GM18870 (cell line): ENCODE measurements around the gene WHRN.

ENCODE experiments used
- ATAC-seq: cut with Tn5 transposase; IDR thresholded peaks from one replicate; pipeline ENCODE4 v1.9.1; 2021; ENCODE audit warnings: moderate library complexity; ENCODE audit not compliant: unreplicated experiment

Gene WHRN

GRCh38 chr9:114385397-114386181 lies 119.7 kb downstream of the WHRN start:
- peak; percentile 81 for ATAC-seq

- ATAC-seq = no peak
These were observed 120.4 kb downstream of the WHRN start for GRCh38 chr9:114384836-114385396.

- ATAC-seq = no peak
These were observed 120.9 kb downstream of the WHRN start for GRCh38 chr9:114384341-114384740.

GRCh38 chr9:114383521-114384231 lies 121.6 kb downstream of the WHRN start:
- no peak for ATAC-seq

GRCh38 chr9:114382699-114383520 lies 122.4 kb downstream of the WHRN start:
- no peak for ATAC-seq

GRCh38 chr9:114378883-114379282 lies 126.4 kb downstream of the WHRN start:
- no peak for ATAC-seq

GRCh38 chr9:114378016-114378415 lies 127.3 kb downstream of the WHRN start:
- ATAC-seq = no peak

GRCh38 chr9:114376586-114377445 lies 128.5 kb downstream of the WHRN start:
- ATAC-seq = no peak

- ATAC-seq = no peak
These were observed 129.7 kb downstream of the WHRN start for GRCh38 chr9:114375386-114376175.

- ATAC-seq = no peak
These were observed 130.3 kb downstream of the WHRN start for GRCh38 chr9:114374936-114375335.

GRCh38 chr9:114373960-114374730 lies 131.1 kb downstream of the WHRN start:
- ATAC-seq = no peak

GRCh38 chr9:114372921-114373448 lies 132.3 kb downstream of the WHRN start:
- ATAC-seq = peak; percentile 94

GRCh38 chr9:114371973-114372917 lies 133.0 kb downstream of the WHRN start:
- no peak for ATAC-seq

- ATAC-seq = no peak
These were observed 133.8 kb downstream of the WHRN start for GRCh38 chr9:114371343-114371944.

- no peak for ATAC-seq
These were observed 134.3 kb downstream of the WHRN start for GRCh38 chr9:114370968-114371320.

- no peak for ATAC-seq
These were observed 134.9 kb downstream of the WHRN start for GRCh38 chr9:114370251-114370967.
